ENCODE results near the gene PPARG. TPM values are rescaled to one million over a fixed set of nuclear protein-coding genes. Genes with fewer than 3 reads are reported as not detected.

Gene PPARG
- total RNA-seq, 1 donor from 2014 or later: 0.94 TPM

DNA sequence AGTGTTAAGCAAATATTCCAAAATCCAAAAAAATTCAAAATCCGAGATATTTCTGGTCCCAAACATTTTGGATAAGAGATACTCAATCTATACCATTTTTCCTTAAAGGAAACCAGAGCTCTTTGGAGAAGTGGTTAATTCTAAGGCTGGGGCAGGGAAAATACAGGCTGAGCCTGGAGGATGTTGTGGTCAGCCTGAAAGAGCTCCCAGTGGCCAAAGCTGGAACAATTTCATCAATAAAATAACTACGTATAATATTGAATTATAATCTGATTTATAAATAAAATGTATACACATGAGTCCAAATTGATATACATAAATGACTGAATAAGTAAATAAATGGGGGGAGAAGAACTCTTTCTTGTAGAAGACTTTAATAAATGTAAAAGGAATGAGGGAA is 24.6 kb downstream of the PPARG start:
- no peak for DNase-seq

- DNase-seq: no peak
Observed at GRCh38 chr3:12316253-12316652, 27.4 kb downstream of the PPARG start.

- DNase-seq: no peak
Observed at GRCh38 chr3:12316729-12317351, 28.0 kb downstream of the PPARG start.

- no peak for DNase-seq
Observed at GRCh38 chr3:12317914-12318313, 29.0 kb downstream of the PPARG start.

DNA sequence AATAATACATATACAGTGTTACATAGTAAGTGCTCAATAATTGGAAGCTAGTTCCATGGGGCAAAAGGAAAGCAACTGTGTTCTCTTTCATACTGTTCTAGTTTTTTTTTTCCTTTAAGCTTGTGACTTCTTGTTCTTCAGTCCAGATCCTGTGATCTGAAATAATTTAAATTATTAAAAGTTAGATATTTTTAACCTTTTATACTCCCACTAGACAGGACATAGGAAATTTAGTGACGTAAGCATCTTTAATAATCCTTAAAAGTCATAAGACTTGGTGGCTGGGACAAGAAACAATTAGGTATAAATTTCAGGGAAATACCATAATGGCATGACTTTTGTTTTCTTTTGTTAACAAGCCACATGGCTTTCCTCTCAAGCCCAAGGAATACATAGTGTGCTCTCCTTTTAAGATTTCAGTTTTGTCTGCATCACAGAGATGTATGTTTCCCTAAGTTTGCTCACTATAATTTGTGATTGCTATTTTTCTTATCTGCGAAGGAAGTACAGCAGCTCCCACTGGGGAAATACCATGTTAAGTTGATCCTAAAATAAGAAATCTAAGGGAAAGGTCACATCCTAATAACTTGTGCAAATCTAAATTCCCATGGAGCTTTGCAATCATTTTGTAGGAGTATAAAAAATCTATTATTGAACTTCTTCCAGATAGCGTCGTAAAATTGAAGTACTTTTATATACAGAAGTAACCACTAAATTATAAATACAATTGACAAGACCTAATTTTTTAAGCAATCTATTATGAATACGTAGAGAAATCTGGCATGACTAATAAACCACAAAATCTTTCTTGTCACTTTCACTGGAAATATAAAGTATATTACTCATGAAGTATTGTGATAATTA is 30.1 kb downstream of the PPARG start:
- no peak for DNase-seq

- DNase-seq: no peak
Observed at GRCh38 chr3:12321015-12321414, 32.1 kb downstream of the PPARG start.

DNA sequence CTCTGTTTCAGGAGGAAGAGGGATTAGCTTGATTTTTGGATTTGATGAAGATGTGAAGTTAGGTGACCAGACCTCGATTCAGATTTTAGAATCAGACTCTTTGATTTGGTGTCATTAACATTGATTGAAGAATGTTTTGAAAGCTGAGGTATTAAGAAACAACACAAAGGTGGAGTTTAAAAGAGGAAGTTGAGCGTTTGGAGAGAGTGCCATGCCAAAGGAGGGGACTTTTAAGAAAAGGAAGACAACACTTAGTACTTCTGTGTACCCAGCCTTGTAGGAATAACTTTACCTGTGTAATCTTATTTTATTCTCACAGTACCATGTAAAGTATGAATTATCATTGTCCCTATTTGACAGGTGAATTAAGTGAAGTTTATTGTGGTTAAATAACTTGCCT is 34.4 kb downstream of the PPARG start:
- no peak for DNase-seq

- no peak for DNase-seq
Observed at GRCh38 chr3:12325586-12326515, 37.0 kb downstream of the PPARG start.

DNA sequence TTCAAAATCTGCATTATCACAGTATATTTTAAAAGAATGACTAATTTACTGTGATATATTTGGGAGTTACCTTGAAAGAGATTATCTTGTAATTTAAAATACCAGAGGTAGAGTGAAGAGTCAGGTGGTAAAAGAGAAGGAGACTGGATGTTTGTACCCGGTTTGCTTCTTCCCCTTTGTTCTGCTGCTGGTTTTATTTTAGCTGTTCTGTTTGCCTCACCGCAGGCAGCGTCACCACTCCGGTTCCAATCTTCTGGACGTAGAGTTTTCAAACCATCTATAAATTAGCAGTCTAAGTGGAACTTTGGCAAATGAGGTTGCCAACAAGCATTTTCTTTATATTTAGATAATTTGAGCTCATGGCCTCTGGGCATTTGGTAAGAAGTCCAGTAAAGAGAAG is 38.2 kb downstream of the PPARG start:
- no peak for DNase-seq

DNA sequence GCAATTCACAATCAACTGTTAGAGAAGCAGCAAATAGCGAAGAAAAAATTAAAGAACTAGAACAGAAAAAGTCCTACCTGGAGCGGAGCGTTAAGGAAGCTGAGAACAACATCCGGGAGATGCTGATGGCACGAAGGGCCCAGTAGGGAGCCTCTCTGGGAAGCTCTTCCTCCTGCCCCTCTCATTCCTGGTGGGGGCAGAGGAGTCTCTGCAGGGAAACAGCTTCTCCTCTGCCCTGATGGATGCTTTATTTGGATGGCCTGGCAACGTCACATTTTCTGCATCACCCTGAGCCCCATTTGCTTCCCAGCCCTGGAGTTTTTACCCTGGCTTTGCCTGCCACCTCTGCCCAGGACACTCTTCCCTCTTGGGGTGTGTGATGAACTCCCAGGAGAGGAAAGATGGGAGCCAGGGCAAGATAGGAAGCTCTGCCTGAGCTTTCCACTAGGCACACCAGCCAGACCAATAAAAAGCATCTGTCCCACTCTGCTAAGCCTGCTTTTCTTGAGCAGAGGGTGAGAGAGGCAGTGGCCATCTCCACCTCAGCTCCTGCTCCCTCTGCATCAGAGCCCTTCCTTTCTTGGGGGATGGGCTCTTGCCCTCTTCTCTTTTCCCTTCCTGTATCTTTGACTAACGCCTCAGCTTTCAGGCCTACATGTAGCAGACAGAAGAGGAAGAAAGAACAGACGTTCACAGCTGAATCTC is 39.4 kb downstream of the PPARG start:
- no peak for DNase-seq

DNA sequence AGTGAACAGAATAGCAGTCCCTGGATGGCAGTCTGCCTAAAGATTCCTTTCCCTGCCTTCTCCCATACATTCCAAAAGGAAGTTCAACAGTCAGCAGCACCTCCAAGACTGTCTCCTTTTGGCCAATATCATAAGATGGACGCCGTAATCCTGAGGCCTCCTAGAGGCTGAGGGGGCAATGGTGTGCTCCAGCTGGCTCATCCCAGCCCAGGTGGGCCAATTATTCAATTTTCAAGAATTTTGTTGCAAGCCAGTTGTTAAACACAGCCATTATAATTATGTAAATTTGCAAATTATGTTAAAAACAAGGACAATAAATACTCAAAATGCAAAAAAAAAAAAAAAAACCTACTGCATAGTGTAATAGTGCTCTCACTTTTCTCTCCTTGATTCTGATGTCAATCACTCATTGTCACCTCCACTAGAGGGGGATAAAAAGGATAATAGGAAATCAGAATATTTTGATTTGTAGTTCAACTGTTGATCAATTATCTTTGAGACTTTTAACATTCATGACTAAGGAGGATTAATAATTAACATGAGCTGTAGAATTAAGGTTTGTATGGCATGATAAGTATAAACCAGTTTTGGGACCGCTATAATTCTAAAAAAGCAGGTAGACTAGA is 40.1 kb downstream of the PPARG start:
- no peak for DNase-seq

- DNase-seq: no peak
Observed at GRCh38 chr3:12334786-12335185, 45.9 kb downstream of the PPARG start.

- no peak for DNase-seq
Observed at GRCh38 chr3:12335421-12335820, 46.6 kb downstream of the PPARG start.

DNA sequence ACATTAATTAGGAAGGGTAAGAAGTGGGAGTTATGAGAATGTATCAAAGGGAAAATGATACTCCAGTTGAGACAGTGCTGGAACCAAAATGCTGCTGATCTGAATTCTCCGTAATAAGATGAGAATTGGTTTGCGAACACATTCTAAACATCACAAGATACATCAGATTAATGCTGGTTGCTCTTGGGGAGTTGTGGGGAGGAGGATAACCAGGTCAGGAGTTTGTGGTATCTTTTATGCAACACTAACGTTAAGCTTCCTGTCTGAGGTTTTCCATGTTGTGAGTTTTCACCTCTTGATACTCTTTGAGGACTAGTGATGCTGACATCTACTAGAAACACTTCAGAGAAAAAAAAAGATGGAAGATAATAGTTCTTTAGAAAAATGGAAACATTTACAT is 47.2 kb downstream of the PPARG start:
- DNase-seq: no peak

DNA sequence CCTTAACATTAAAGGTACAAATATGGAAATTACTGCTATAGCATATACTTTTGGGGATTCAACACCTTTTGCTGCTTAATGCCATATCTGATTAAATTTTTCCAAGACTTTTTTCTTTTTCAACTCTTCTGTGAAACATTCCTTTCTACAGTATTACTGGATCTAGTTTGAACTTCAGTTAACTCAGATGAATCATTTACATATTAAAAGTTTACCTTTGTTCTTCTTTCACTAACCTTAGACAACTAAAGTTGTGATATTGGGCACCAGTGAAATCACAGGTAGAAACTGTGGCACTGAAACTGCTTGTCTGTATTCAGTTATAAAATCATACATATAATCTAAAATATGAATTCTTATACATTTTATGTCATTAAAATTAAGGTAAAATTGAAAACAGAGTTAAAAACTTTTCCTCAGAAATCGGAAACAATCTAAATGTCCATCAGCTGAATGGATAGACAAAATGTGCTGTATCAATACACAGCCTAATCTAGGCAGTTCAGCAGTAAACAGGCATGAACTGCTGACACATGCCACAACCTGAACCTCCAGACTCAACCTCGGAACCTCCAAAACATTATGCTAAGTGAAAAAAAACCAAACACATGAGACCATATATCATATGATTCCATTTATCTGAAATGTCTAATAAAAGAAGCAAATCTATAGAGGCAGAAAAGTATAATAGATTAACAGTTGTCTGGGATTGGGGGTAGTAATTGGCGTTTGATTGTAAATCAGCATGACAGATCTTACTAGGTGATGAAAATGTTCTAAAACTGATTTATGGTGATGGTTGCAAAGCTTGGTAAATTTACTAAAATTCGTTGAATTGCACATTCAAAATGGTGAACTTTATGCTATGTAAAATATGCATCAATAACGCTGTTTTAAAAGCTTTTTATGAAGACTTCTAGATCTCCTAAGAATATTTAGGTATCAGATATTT is 50.0 kb downstream of the PPARG start:
- DNase-seq: no peak

DNA sequence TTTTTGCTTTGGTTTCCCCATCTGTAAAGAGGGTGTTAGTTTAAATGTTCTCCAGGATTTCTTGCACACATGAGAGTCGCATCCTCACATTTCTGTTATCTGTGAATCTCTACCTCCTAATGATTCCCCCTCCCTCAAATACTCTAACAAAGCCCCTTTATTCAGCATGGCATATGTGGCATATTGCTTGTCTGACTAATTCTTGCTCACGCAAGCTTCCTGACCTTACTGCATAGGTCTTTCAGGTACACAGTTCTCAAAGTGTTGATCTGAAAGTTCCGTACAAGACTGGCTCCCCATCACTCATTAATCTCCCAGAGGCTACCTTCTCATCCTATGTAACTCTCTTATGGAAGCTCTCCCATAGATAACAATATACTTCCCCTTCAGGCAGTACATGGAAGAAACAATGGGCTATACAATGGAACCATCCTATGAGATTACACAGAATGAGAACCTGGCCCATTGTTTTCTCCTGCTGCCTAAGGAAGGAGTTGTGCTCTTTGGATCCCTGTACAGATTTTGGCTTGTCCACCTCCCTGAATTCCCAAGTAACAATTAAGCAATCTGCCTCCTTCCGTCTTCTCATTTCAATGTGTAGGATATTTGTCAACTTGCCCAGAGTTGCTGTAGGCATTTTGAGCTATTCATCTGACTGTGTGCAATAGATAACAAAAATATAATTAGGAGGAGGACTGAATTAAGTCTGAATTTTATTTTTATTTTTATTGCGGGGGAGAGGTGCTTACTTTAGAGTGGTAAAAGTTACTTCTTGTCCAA is 51.0 kb downstream of the PPARG start:
- no peak for DNase-seq

GRCh38 chr3:12340506-12340905 is 51.6 kb downstream of the PPARG start:
- DNase-seq: no peak

DNA sequence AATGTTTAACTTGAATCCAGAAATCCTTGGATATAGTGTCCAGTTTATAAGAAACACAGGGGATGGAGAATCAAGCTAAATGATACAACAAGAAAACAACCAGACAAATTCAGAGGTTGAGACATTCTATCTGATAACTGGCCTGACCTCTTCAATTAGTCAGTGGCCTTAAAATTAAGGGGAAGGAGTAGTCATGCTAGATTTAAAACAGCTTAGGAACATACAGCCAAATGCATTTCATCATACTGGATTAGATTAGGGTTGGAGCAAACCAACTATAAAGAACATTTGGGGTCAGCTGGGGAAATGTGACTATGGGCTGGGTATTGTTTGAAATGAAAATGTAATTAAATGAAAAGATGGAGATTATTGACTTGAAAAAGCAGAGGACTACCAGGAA is 53.3 kb downstream of the PPARG start:
- DNase-seq: no peak

DNA sequence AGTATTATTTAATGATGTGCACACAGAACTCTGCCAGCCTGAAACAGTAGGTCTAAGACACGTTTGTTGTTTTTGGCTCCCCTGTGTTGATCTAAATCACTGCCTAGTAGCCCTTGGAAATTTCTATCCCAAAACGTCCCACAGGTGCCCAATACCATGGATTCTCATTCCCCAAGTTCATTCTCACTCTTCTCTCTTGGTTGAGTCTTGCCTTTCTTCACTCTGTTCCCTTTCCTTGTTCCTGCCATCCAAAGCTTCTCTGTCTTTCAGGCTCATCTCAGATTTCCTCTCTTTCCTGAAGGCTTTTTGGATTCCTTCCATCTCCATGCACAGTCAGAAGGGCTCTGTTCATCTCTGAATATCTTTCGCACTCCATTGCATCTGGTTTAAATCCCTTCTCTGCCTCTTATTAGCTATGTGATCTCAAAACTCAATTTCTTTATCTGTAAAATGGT is 54.2 kb downstream of the PPARG start:
- DNase-seq: no peak

DNA sequence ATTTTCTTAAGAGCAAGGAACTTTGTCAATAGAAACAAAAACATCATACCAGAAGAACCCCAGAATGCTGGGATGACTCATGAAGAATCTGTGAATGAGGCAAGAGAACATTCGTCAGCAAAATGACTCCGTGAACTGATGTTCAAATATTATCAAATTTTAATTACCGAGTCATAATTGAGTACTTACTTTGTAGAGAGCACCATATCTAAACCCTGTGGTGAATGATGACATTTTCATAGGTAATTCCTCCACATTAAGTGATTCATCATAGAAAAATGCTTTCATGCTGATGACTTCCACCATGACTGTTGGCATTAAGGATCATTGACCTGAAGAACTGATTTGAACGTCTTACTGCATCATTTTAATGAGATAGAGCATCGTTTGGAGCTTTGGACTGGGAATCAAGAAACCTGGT is 56.3 kb downstream of the PPARG start:
- no peak for DNase-seq

Data from occipital lobe (tissue), 2 donors.